ENCODE results near the gene KLHL29.

The KLHL29 gene

DNA sequence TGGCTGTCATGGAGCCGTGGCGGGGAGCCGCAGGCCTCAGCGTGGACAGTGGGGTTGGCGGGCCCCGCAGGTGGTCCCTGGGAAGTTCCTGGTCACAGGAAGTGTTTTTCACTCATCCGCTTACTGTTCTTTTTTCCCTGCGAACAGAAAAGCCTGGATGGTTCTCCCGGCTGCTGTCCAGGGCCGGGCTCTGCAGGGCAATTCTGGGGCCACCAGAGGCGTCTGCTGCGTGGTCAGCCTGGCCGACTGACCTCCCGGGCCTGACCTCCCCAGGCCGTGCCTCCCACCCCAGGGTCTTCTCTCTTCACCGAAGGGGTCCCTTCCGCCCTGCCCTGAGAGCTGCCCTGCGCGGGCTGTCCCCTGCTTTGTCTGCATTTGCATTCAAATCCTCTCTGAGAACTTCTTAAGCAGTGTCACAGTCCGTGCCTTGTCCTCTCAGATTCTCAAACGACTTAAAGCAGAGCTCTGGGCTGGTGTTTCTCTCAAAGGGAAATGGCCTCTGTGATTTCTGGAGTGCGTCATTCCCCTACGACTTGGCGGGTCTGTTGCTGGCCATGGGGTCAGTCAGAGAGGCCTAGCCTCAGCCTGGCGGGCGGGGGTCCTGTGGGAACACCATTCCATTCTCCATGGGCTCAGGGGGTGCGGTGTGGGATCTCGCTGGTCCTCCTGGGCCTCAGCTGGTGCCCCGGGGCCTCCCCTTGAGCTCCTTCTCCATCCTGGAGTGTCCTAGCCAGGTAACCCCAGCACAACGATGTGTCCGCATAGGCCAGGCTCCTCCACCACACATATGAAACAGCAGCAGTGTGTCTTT lies 38.3 kb downstream of the KLHL29 start:
- DNase-seq: no peak

DNA sequence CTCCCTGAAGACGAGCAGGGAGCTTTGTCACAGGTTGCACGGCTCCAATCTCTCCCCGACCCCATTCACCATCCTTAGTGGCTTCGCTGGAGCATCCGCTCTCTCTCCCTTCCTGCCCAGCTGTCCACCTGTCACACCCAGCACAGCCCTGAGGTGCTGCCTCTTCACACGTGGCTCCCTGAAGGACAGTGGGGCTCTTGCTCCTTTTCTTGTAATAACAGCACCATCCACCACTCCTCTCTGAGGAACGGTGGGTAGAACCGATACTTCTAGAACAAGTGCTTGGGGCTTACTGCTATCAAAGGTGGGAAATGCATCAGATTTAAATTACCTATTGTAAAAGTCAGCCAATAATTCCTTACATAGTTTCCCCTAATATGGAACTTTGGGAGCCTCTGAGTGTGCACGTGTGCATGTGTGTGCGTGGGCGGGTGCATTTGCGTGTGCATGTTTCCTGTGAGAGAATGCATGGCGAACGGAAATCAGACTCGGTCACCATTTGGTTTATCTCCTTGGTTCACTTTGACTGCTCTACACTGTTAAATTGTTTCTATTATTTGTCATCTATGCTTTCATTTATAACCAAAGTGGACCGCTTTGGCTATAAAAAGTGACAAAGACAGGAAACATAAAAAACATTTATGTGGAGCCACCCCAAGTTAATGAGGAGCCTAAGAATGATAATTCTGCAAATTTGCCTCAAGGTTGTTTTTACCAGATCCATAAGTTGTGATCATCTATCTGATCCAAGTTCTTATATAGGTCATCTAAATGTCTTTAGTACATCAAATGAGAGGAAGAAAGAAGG lies 39.1 kb downstream of the KLHL29 start:
- DNase-seq: no peak

DNA sequence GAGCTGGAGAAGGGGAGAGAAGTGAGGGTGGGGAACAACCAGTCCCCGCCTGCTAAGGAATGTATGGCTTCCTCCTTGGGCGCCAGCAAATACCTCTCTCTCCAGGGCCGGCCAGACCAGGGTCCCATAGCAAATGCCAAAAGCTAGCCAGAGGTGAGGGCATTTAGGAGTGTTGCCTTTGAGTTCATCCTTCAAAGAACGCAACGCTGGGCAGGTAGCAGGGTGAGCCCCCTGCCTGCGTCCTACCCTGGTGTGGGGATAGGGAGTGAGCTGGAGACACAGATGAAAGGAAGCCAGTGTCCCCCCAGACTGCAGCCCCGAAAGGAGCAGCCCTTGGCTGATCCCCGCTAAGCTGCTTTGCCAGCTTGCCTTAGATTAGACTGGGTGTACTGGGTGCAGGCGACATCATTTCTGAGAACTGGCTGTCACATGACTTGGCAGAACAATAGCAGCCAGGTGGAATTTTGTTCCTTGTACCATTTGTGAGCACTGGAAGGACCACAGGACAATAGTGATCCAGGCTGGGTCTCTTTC lies 40.4 kb downstream of the KLHL29 start:
- no peak for DNase-seq

DNA sequence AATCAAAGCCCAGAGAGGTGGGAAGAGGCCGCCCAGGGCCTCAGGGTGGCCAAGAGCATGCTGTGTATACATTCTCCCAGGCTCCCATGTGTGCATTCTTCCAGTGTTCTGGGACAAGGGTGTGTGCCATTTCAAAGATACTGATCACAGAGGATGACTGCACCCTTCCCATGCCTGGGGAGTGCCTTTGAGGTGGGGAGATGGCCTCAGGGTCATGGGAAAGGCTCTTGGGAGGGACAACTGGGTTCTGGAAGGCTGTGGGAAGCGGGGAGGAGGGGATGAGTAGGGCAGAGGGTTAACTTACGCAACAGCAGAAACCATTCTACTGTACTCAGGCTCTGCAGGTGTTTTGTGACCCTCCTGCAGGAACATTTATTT lies 40.9 kb downstream of the KLHL29 start:
- DNase-seq: no peak

DNA sequence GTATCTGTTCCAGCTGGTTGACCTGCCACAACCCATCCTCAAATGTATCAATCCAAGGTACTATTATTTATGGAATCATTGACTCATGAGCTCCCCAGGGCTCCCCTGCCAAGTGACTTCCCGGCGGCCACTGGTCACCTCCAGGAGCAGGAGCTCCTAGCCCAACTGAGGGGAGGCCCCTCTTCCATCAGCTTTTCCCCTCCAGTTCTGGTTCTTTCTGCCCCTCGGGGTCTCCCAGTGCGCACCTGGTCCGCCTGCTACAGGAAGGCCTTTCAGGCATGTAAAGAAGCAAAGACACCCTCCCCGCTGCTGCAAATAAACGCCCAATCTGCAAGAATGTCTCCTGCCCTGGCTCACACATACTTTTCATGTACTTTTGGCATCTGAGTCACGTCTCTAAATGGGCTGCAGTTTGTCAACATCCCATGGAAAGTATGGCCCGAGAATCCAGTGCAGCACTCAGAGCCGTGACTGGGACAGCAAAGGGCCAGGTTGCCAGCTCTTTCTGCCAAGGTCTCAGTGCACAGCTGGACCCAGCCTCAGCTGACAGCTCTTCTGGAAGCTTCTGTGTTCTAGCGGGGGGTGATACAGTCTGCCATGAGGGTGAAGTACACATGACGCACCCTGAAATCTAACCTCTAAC lies 41.4 kb downstream of the KLHL29 start:
- no peak for DNase-seq

DNA sequence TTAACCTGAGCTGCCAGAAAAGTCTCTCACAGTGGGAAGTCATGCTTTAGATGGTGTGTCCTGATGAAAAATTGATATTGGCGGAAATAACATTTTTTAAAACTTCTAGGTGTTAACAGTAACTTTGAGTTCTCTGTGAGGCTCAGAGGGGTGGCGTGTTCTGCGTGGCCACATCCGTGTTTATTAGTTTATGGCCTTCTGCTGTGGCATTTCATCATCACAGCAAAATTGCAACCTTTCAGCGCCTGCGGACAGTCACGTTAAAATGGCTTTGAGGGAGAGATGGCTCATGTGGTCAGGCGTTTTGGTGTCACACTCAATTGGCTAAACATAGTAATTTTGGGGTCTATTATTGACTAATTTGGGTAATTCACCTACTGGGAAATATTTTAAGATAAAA lies 42.4 kb downstream of the KLHL29 start:
- no peak for DNase-seq

DNA sequence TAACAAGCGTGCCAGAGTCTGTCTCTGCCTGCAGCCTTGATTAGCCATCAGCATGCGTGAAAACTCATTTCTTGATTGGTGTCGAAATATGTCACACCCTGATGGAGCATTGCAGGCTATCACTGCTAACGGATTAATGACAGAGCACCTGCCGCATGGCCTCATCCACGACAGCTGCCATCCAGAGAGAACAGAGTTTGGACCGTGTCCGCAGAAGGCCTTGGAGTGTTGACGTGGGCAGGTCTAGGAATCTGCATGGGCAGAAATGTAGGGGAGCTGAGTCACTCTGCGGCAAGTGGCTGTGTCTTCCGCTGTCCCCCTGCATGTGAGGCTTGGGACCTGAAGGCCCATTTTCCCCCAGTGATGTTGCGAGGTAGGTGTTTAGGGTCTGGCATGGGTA lies 43.0 kb downstream of the KLHL29 start:
- no peak for DNase-seq

DNA sequence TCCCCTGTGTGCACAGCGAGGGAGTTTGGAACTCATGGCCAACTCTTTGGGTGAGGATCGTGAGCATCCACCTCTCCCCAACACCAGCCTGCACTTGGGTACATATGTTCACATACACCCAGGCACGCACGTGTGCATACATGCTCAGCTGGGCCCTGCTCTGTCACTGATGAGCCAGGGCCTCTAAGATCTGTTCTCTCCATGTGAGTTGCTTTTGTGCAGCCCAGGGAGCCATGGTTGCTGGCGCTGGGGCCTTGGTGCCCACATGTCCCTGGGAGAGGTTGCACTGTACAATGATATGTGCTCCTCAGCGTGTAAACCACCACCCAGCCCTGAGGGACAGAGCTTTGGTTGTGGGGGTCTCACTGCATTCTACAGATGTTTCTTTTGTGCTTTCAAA lies 44.1 kb downstream of the KLHL29 start:
- DNase-seq: no peak

DNA sequence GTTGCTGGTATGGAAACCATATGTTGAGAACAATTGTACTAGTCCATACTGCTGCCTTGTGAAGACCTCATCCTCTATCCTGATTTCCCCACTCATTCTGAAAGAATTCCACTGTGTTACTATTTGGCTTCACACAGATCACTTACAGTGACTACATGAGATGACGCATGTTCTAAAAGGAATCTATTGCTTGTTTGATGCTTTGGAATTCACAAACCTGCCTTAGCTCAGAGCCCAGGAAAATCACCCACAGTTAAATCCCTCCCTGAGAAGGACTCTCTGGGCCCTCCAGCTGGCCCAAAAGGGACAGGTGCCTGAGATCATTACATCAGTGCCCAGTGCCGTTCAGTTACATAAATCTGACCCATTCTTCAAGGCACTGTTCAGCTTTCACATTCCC lies 45.3 kb downstream of the KLHL29 start:
- DNase-seq: no peak

DNA sequence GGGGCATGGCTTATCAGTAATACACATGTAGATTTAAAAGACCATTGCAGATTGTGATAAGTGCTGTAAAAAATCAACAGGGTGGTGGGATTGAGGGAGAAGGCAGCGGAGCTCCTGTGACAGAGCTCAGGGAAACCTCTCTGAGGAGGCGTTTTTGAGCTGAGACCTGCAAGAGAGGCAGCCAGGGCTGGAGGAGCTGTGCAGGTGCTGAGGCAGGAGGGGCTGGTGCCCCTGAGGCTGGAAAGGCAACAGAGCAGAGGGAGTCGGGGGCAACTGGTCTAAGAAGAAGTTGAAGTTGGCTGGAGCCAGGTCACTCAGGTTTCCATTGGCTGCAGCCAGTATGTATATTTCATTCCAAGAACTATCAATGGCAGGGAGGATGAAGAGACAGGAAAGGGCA lies 47.6 kb downstream of the KLHL29 start:
- no peak for DNase-seq

DNA sequence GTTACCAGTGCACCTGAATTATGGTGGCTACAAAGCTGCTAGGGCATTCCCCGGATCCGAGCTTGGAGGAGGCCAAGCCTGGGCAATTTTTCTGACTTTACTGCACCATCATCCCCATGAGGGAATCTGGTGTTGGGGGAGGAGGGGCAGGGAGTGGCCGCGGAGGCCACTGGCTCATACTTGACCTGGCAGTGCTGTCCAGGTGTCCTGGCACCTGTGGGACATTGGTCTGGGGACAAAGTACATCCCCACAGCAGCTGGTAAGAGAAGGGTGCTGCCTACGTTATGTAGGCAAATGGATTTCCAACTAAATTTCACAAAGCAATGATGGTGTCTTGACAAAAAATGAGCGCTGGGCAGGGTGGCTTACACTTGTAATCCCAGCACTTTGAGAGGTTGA lies 48.3 kb downstream of the KLHL29 start:
- no peak for DNase-seq

DNA sequence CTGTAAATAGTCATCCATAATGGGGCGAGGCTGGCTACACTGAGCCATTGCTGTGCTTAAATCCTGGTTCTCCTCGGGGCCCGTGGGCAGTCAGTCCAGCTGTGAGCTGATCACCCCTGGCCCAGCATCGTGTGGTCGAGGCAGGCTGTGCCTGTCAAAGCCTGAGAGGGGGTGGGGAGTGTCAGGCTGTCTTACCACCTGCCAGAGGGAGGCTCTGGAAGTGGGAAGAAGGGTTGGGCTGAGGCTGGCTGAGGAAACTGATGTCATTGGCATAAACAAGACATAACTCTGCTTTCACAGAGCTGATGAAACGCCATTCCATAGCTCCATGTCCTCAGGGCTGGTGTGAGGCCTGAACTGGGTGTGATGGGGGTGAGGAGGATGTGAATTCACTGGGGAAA lies 49.7 kb downstream of the KLHL29 start:
- DNase-seq: no peak

DNA sequence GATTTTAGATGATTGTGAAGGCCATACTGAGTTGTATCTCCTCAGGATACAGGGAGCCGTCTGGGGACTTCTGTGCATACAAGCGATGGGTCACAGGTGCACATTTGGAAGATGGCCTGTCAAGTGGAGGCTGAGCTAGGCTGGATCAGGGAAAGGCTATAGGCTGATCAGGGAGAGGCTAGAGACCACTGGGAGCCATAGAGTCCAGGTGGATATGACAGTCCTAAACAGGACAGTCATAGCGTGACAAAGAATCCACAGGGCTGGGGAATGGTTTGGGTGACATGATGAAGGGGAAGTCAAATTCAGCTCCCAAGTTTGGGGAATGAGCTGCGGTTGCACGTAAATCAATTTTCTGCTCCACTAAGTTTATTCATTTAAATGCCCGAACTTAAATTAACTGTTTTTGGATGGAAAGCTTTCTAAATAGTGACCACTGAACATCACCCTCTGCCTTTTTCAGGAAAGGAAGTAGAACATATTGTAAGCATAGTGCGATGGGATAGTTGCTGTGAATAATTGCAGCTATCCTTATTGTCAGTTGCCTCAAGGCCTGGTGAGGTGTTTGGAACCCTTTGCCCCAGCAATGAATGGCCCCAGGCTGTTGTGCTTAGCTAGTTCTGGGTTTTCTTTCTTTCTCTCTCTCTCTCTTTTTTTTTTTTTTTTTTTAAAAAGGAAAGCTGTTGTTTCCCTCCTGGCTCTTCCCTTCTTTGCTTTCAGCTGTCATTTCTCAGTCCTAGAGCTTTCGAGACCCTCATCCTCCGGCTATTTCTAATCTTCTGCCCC lies 50.5 kb downstream of the KLHL29 start:
- no peak for DNase-seq

DNA sequence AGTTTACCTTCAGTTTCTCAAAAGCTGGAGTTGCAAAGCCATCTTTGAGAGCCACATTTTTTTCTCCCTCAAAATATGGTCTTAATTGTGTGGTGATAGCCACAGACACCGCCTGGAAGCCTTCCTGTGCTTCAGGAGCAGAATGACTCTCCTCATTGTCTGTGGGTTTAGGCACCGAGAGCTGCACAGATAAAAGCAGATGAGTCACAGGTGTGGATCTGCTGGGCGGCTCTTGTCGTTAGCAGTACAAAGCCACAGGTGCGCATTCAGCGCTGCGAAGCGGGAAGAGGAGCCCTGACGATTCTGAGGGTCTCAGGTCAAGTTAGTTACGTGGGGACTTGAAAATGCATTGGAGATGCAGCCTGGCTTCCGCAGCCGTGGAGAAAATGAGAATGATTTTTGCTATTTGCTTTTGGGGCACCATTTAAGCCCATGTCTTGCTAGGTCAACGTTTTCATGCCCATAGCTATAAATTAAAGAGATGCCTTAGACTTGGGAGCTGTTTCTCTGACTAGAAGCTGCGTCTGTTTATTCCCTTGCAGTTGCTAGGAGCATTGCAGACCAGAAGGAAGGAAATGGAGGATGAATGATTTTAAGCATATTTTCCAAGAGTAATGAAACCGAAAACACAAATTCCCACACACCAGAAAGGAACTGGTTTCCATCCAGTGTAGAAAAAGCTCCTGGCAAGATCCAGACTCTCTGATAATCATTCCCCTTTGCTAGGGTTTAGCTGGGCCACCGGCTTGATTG lies 51.5 kb downstream of the KLHL29 start:
- DNase-seq: no peak

DNA sequence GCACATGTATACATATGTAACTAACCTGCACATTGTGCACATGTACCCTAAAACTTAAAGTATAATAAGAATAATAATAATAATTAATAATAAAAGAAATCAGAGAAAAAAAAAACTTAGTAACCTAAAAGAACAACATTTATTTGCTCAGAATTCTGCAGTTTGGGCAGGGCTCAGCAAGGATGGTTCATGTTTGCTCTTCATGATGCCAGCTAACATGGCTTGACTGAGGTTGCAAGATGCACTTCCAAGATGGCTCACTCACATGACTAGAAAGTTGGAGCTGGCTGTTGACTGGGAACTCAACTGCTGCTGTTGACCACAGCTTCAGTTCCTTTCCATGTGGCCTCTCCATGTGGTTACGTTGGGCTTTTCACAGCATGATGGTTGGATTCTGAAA lies 56.4 kb downstream of the KLHL29 start:
- no peak for DNase-seq

DNA sequence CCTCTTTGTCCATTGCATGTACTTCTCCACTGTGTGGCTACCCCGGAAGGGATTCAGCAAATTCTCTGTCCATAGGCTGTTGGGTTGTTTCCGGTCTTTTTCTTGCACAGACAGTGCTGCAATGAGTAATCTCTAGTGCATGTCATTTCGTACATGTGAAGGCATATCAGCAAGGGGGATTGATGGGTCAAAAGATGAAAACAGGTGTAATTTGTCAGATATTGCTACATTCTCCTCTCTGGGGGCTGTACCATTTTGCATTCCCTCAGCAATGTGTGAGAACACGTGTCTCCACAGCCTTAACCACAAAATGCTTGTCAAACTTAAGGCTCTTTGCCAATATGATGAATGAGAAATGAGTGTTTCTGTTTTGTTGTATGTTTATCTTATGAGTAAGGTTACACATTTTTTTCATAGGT lies 60.5 kb downstream of the KLHL29 start:
- no peak for DNase-seq

DNA sequence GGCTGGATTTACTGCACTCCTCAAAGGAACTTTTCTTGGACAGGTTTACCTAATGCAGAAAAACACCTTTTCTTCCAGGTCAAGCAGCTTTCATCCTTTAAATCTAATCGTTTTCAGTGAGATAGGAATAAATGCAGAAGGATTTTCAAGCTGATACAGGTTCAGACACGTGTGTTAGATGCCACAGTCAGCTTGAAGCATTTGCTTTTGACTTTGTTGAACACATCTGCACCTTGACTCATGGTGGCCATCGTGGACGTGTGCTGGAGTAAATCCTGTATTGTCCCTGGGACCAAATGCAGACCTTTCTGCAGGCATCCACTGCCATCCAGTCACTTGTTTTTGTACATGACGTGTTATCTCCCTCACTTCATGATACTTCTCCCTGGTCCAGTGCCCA lies 61.9 kb downstream of the KLHL29 start:
- DNase-seq: no peak

DNA sequence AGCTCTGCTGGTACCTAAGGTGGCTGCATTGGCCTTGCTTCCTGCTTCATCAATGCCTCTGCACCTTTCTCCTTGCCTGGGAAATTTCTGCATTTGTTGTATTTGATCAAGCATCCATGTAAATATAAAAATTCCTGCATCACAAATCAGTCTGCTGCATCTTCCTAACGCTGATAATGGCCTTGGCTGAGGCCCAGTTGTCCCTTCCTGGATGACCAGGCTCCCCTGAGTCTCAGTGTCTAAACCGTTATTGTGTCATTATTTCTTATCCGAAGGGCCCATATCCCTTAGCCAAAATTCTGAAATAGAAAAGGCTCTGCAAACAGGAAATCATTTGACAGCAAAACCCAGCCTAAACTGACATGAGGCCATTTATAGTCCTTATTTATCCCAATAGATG lies 62.4 kb downstream of the KLHL29 start:
- no peak for DNase-seq

DNA sequence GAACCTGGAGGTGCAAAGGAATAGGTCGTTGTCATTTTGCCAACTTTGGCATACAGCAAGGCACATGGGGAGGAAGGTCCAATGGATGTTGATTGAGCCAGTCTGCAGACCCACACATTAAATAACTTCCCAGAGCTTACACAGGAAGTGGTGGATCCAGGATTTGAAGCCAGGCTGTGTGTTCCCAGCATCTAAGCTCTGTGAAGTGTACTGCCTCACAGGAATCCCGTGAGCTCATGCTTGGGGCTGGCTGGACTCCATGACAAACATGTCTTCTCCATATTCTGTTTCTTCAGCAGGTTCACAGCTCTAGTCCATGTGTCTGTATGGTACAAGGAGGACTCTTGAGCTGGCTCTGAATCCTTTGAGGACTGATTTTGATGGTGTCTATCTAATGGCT lies 63.9 kb downstream of the KLHL29 start:
- DNase-seq: no peak

DNA sequence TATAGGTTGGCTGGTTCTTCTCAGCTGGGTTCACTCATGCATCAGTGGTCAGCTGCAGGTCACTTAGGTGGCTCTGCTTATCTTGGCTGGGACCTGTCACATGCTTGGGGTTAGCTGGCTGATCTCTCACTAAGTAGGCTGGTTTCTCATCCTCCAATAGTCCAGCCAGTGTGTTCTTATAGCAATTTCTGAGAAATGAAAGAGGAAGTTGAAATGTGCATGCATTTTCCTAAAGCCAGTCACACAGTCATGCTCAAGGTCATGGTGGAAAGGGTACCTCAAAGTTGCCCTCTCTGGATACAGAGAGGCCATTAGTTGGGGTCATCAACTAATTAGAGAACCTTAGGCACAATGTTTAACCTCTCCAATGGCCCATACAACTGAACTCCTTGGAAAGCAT lies 64.4 kb downstream of the KLHL29 start:
- DNase-seq: no peak

DNA sequence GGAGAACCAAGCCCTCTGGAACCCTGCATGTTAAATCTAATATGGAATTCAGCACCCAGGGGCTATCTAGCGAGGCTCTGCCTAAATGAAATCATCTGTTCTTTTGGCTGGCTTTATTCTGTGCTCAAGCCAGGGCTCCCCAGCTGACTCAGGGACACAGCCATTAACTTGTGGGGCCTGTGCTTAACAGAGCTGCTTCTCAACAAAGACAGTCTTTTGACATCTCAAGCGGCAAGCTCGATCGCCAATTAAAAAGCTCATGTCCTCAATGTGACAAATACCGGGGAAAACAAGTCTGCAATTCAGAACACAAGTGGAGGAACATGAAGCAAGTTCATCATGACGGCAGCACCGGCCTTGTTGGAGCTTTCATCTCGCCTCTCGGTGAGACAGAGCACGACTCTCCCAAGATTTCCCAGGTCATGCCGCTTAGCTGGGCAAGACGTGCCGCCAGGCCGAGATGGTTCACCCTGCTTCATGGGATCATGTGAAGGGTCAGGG lies 64.9 kb downstream of the KLHL29 start:
- no peak for DNase-seq

DNA sequence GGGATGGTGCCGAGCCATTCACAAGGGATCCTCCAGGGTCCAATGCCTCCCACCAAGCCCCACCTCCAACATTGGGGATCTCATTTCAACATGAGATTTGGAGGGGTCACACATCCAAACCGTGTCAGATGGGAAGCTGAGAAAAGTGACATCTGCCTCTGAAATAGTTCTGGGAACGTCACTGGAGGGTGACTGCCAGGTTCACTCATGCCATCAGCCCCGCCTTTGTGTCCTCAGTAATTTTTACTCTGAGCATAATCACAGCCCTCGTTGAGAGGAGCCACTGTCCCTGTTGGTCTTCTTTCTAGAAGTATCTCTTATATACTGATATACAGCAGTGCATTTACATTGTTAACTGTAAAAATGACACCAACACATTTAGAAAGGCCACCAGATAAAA lies 67.4 kb downstream of the KLHL29 start:
- no peak for DNase-seq
